HUES64 (cell line): ENCODE data around the gene APMAP.
A peak's percentile ranks its signal among the peaks of the same experiment; 100 is the strongest.

Source experiments
- H3K27ac ChIP-seq: 2 replicates; pipeline ENCODE4 v1.7.0; 2013; ENCODE audit warnings: low read depth, low read length, inconsistent platforms
- H3K27me3 ChIP-seq: 2 replicates; pipeline ENCODE4 v1.6.1; 2013; ENCODE audit warnings: mild to moderate bottlenecking, low read length; ENCODE audit not compliant: insufficient read depth
- H3K36me3 ChIP-seq: 2 replicates; pipeline ENCODE4 v1.6.1; 2013; ENCODE audit warnings: mild to moderate bottlenecking, low read length; ENCODE audit not compliant: insufficient read depth
- H3K4me1 ChIP-seq: 2 replicates; pipeline ENCODE4 v1.6.1; 2013; ENCODE audit warnings: mild to moderate bottlenecking, low read length, moderate library complexity; ENCODE audit not compliant: insufficient read depth
- H3K4me3 ChIP-seq: 2 replicates; pipeline ENCODE4 v1.5.1; 2013; ENCODE audit warnings: mild to moderate bottlenecking, low read length, moderate library complexity
- H3K9ac ChIP-seq: 2 replicates; pipeline ENCODE4 v1.6.1; 2013; ENCODE audit warnings: mild to moderate bottlenecking, low read depth, low read length
- H3K9me3 ChIP-seq: 2 replicates; pipeline ENCODE4 v1.6.1; 2013; ENCODE audit warnings: low read depth, low read length; ENCODE audit not compliant: insufficient read depth
- WGBS: fragments of 150-250, 120-280 bp; methylation state at CpG from one replicate; pipeline ENCODE4 v1.1.7; 2013; ENCODE audit warnings: missing lambda C conversion rate; 5-methylcytosine and 5-hydroxymethylcytosine counted together

The APMAP gene

GRCh38 chr20:24994186-24994465 lies 1.6 kb upstream of the APMAP start:
- Histone ChIP-seq H3K4me3 (no peak overlapping the region), H3K27me3 (peaks cover 17% of the 10 kb centered on the region; the same call in 1 of the 2 replicates), H3K9me3 (no peaks in the 10 kb centered on the region), H3K9ac (no peak overlapping the region), H3K27ac (no peak overlapping the region), H3K4me1 (peaks cover 19% of the 10 kb centered on the region), H3K36me3 (no peaks in the 10 kb centered on the region)
- WGBS: 100% methylated on average over 1 of the region's 1 CpG

- no peaks in the 10 kb centered on the region for H3K36me3 ChIP-seq
- peak overlapping the region; percentile 75; the same call in 1 of the 2 replicates for H3K9ac ChIP-seq
- 94% methylated on average over 9 of the region's 9 CpGs for WGBS
- H3K4me1 ChIP-seq: peaks cover 19% of the 10 kb centered on the region
- H3K27ac ChIP-seq: no peak overlapping the region
- H3K27me3 ChIP-seq: peaks cover 13% of the 10 kb centered on the region; the same call in 1 of the 2 replicates
- H3K4me3 ChIP-seq: peak overlapping the region; percentile 92
- H3K9me3 ChIP-seq: no peaks in the 10 kb centered on the region
Measured at GRCh38 chr20:24993337-24994185, 1.0 kb upstream of the APMAP start.

GRCh38 chr20:24991897-24992486 lies 559 bp downstream of the APMAP start:
- Histone ChIP-seq H3K36me3 (no peaks in the 10 kb centered on the region), H3K9me3 (no peaks in the 10 kb centered on the region), H3K27ac (no peak overlapping the region), H3K4me1 (peaks cover 19% of the 10 kb centered on the region), H3K27me3 (no peaks in the 10 kb centered on the region; the same call in 1 of the 2 replicates), H3K4me3 (peak overlapping the region; percentile 92), H3K9ac (peak overlapping the region; percentile 75)
- 2% methylated on average over 36 of the region's 36 CpGs for WGBS

- H3K27me3 ChIP-seq: no peaks in the 10 kb centered on the region; the same call in 1 of the 2 replicates
- WGBS: 46% methylated on average over 2 of the region's 2 CpGs
- peak overlapping the region; percentile 92; the same call in 1 of the 2 replicates for H3K4me3 ChIP-seq
- H3K36me3 ChIP-seq: no peaks in the 10 kb centered on the region
- H3K9ac ChIP-seq: no peak overlapping the region
- peaks cover 19% of the 10 kb centered on the region for H3K4me1 ChIP-seq
- H3K27ac ChIP-seq: no peak overlapping the region
- H3K9me3 ChIP-seq: no peaks in the 10 kb centered on the region
Measured at GRCh38 chr20:24990810-24991252, 1.7 kb downstream of the APMAP start.

GRCh38 chr20:24989162-24989561 lies 3.4 kb downstream of the APMAP start:
- H3K4me1 ChIP-seq: peaks cover 19% of the 10 kb centered on the region
- no peaks in the 10 kb centered on the region; the same call in 1 of the 2 replicates for H3K27me3 ChIP-seq
- no peak overlapping the region for H3K4me3 ChIP-seq
- no peak overlapping the region for H3K27ac ChIP-seq
- no peaks in the 10 kb centered on the region for H3K9me3 ChIP-seq
- no peak overlapping the region for H3K9ac ChIP-seq
- H3K36me3 ChIP-seq: no peaks in the 10 kb centered on the region
- WGBS: 94% methylated on average over 3 of the region's 3 CpGs

GRCh38 chr20:24987873-24988835 lies 4.4 kb downstream of the APMAP start:
- WGBS: 95% methylated on average over 7 of the region's 7 CpGs
- Histone ChIP-seq H3K36me3 (peaks cover 6% of the 10 kb centered on the region; the same call in 1 of the 2 replicates), H3K27ac (no peak overlapping the region), H3K9me3 (no peaks in the 10 kb centered on the region), H3K9ac (no peak overlapping the region), H3K4me3 (no peak overlapping the region), H3K27me3 (no peaks in the 10 kb centered on the region; the same call in 1 of the 2 replicates), H3K4me1 (peaks cover 15% of the 10 kb centered on the region)

- no peaks in the 10 kb centered on the region; the same call in 1 of the 2 replicates for H3K27me3 ChIP-seq
- 91% methylated on average over 2 of the region's 2 CpGs for WGBS
- H3K27ac ChIP-seq: no peak overlapping the region
- no peaks in the 10 kb centered on the region for H3K9me3 ChIP-seq
- peaks cover 13% of the 10 kb centered on the region; the same call in 1 of the 2 replicates for H3K4me1 ChIP-seq
- H3K36me3 ChIP-seq: peaks cover 11% of the 10 kb centered on the region; the same call in 1 of the 2 replicates
- H3K9ac ChIP-seq: no peak overlapping the region
- H3K4me3 ChIP-seq: no peak overlapping the region
Measured at GRCh38 chr20:24987244-24987643, 5.3 kb downstream of the APMAP start.

- H3K27me3 ChIP-seq: no peaks in the 10 kb centered on the region
- H3K9ac ChIP-seq: no peak overlapping the region
- H3K4me3 ChIP-seq: no peak overlapping the region
- no peak overlapping the region for H3K27ac ChIP-seq
- H3K9me3 ChIP-seq: no peaks in the 10 kb centered on the region
- H3K4me1 ChIP-seq: peaks cover 9% of the 10 kb centered on the region; the same call in 1 of the 2 replicates
- peaks cover 17% of the 10 kb centered on the region; the same call in 1 of the 2 replicates for H3K36me3 ChIP-seq
- 97% methylated on average over 7 of the region's 7 CpGs for WGBS
Measured at GRCh38 chr20:24986436-24987015, 6.0 kb downstream of the APMAP start.

GRCh38 chr20:24985802-24986201 lies 6.7 kb downstream of the APMAP start:
- Histone ChIP-seq H3K27ac (no peak overlapping the region), H3K36me3 (peaks cover 25% of the 10 kb centered on the region), H3K4me3 (no peak overlapping the region), H3K27me3 (no peaks in the 10 kb centered on the region), H3K9me3 (no peaks in the 10 kb centered on the region), H3K4me1 (peaks cover 3% of the 10 kb centered on the region; the same call in 1 of the 2 replicates), H3K9ac (no peak overlapping the region)
- 83% methylated on average over 6 of the region's 6 CpGs for WGBS

GRCh38 chr20:24984961-24985640 lies 7.5 kb downstream of the APMAP start:
- no peaks in the 10 kb centered on the region for H3K4me1 ChIP-seq
- H3K27me3 ChIP-seq: no peaks in the 10 kb centered on the region
- H3K4me3 ChIP-seq: no peak overlapping the region
- H3K9ac ChIP-seq: no peak overlapping the region
- 100% methylated on average over 1 of the region's 3 CpGs for WGBS
- H3K27ac ChIP-seq: no peak overlapping the region
- peaks cover 31% of the 10 kb centered on the region for H3K36me3 ChIP-seq
- no peaks in the 10 kb centered on the region for H3K9me3 ChIP-seq
